ENCODE measurements around the gene HOXC6. TPM values are rescaled to one million over a fixed set of nuclear protein-coding genes. Genes with fewer than 3 reads are reported as not detected.

The HOXC6 gene
- total RNA-seq, 1 donor from 2014 or later: not detected

DNA sequence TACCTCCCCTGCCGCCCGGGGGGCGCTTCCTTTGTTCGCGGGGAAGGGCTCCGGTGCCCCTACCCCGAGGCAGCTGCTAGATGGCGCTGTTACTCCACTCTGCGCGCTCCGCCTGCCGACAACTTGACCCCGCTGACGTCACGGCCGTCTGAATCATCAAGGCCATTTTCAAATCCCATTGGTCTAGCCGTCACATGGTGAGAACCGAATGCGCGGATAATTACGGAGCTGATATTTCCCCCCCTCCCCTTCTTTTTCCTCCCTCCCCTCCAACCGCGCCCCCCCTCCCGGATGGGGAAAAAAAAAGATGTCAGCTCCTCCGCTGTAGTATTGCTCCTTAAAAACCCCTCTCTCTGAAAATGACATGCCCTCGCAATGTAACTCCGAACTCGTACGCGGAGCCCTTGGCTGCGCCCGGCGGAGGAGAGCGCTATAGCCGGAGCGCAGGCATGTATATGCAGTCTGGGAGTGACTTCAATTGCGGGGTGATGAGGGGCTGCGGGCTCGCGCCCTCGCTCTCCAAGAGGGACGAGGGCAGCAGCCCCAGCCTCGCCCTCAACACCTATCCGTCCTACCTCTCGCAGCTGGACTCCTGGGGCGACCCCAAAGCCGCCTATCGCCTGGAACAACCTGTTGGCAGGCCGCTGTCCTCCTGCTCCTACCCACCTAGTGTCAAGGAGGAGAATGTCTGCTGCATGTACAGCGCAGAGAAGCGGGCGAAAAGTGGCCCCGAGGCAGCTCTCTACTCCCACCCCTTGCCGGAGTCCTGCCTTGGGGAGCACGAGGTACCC, 43.1 kb upstream of the HOXC6 start, which contains the start of gene HOXC10:
HOXC10 (plus strand) TSS at position 246 of the 791 bp plus-strand sequence; CDS start at position 360, 114 bp downstream.
- intact Hi-C loops (cut with DNase I): no loop called here
- Histone ChIP-seq H3K4me3 (peak within 1 kb of the TSS; percentile 20 to 25), H3K27me3 (peaks cover 24% of the 10 kb centered on the region), H3K36me3 (no peaks in the 10 kb centered on the region), H3K4me1 (peaks cover 24% of the 10 kb centered on the region), H3K9me3 (no peaks in the 10 kb centered on the region), H3K27ac (no peak within 1 kb of the TSS)
- no peak for DNase-seq (ENCODE audit: extremely low spot score in 2 of 2)
- TF ChIP-seq, protein P1, sequence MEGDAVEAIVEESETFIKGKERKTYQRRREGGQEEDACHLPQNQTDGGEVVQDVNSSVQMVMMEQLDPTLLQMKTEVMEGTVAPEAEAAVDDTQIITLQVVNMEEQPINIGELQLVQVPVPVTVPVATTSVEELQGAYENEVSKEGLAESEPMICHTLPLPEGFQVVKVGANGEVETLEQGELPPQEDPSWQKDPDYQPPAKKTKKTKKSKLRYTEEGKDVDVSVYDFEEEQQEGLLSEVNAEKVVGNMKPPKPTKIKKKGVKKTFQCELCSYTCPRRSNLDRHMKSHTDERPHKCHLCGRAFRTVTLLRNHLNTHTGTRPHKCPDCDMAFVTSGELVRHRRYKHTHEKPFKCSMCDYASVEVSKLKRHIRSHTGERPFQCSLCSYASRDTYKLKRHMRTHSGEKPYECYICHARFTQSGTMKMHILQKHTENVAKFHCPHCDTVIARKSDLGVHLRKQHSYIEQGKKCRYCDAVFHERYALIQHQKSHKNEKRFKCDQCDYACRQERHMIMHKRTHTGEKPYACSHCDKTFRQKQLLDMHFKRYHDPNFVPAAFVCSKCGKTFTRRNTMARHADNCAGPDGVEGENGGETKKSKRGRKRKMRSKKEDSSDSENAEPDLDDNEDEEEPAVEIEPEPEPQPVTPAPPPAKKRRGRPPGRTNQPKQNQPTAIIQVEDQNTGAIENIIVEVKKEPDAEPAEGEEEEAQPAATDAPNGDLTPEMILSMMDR (IDR thresholded peaks at IDR 0.05): no peak
- TF ChIP-seq POLR2AphosphoS5 (IDR thresholded peaks at IDR 0.05; ENCODE audit: insufficient read depth in 1 of 2, low read depth in 1 of 2) (no peak), POLR2A (IDR thresholded peaks at IDR 0.05) (no peak)

DNA sequence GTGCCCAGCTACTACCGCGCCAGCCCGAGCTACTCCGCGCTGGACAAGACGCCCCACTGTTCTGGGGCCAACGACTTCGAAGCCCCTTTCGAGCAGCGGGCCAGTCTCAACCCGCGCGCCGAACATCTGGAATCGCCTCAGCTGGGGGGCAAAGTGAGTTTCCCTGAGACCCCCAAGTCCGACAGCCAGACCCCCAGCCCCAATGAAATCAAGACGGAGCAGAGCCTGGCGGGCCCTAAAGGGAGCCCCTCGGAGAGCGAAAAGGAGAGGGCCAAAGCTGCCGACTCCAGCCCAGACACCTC, 42.6 kb upstream of the HOXC6 start:
- peaks cover 24% of the 10 kb centered on the region for H3K27me3 ChIP-seq
- H3K27ac ChIP-seq: no peak overlapping the region
- no peaks in the 10 kb centered on the region for H3K36me3 ChIP-seq
- peaks cover 24% of the 10 kb centered on the region for H3K4me1 ChIP-seq
- no peak for DNase-seq (ENCODE audit: extremely low spot score in 2 of 2)
- intact Hi-C loops (cut with DNase I): no loop called here
- no peaks in the 10 kb centered on the region for H3K9me3 ChIP-seq
- TF ChIP-seq POLR2AphosphoS5 (IDR thresholded peaks at IDR 0.05; ENCODE audit: insufficient read depth in 1 of 2, low read depth in 1 of 2) (no peak), POLR2A (IDR thresholded peaks at IDR 0.05) (no peak)
- TF ChIP-seq, protein P1 (IDR thresholded peaks at IDR 0.05): no peak
- H3K4me3 ChIP-seq: peak overlapping the region; percentile 20 to 25

DNA sequence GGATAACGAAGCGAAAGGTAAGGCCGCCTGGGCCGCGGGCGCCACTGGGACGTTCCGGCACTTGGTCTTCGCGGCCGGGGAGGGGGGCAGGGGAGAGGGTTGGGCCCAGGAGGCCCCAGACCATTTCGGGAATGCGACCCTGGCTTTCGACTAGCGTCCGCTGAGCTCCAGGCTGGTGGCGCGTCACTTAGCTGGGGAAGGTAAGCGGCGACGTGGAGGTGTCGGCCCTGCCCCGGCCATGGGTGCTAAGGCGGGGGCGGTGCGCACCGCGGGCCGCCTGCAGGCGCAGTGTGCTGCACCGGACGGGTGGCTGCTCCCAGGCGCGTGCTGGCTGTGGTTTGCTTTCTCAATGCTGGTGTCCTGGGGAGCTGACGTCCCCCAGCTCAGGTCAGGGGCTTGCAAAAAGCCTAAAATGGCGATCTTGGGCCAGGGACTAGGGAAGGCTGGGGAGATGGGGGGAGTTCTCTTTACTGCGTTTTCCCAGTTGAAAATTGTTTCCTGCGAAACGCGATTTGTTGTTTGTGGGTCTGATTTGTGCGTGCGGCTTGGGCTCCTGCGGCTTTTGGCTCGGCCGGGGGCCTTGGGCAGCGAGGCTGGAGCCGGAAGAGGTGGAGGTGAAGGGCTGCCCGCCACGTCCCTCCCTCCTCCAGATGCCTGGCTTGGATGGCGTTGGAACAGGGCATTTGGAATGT, 42.1 kb upstream of the HOXC6 start:
- Histone ChIP-seq H3K4me1 (peaks cover 24% of the 10 kb centered on the region), H3K27me3 (peaks cover 24% of the 10 kb centered on the region), H3K36me3 (no peaks in the 10 kb centered on the region), H3K9me3 (no peaks in the 10 kb centered on the region), H3K4me3 (peak overlapping the region; percentile 20 to 25), H3K27ac (no peak overlapping the region)
- no peak for TF ChIP-seq POLR2AphosphoS5 (IDR thresholded peaks at IDR 0.05; ENCODE audit: insufficient read depth in 1 of 2, low read depth in 1 of 2)
- TF ChIP-seq, protein P1 (IDR thresholded peaks at IDR 0.05): no peak
- no peak for TF ChIP-seq POLR2A (IDR thresholded peaks at IDR 0.05)
- DNase-seq (ENCODE audit: extremely low spot score in 2 of 2): no peak
- intact Hi-C loops (cut with DNase I): no loop called here

DNA sequence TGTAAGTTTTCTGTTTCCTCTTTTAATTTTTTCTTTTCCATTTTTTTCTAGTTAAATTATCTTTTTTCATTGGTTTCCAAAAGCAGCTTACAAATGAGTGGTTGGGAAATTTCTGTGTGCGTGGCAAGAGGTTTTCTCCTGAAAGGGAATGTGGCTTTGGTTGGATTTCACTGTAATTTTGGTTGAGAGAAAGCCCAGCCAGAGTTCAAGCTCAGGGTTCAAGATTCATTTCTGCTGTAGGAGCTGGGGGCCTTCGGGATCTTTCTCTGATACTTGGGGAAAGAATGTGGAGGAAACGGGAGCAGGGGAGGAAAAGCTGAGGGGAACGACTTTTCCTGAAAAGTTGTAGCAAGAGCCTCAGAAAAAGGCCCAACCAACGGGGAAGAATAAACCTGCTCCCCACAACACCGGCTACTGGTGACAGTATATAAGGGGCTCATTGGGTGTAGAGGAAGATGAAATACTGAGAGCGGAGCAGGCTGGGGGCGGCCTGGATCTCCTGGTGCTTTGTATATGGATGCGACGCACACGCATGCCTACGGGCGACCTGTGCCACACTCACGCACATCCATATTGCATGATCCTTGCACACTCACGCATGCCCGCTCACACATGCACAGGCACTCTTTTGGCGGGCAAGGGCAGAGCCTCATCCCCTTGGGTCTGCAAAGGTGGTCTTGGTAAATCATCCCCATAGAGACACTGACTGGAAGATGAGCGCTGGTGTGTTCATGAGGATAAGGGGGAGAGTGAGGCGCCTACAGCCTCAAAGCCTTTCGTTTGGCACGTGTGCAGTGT, 41.4 kb upstream of the HOXC6 start:
- peaks cover 24% of the 10 kb centered on the region for H3K27me3 ChIP-seq
- intact Hi-C loops (cut with DNase I): no loop called here
- TF ChIP-seq, protein P1 (IDR thresholded peaks at IDR 0.05): no peak
- TF ChIP-seq POLR2AphosphoS5 (IDR thresholded peaks at IDR 0.05; ENCODE audit: insufficient read depth in 1 of 2, low read depth in 1 of 2) (no peak), POLR2A (IDR thresholded peaks at IDR 0.05) (no peak)
- no peak overlapping the region for H3K27ac ChIP-seq
- H3K36me3 ChIP-seq: no peaks in the 10 kb centered on the region
- DNase-seq (ENCODE audit: extremely low spot score in 2 of 2): no peak
- no peak overlapping the region for H3K4me3 ChIP-seq
- H3K4me1 ChIP-seq: peaks cover 24% of the 10 kb centered on the region
- H3K9me3 ChIP-seq: no peaks in the 10 kb centered on the region
